Hepatocyte (in vitro differentiated cells): ENCODE data around the gene ZNF500.

ENCODE experiments used
- EZH2 ChIP-seq: fragments of 200-600 bp; sonication (generic); IDR thresholded peaks from 2 replicates; pipeline ENCODE4 v1.6.1; 2016; ENCODE audit warnings: antibody characterized with exemption, mild to moderate bottlenecking, borderline replicate concordance
- EZH2phosphoT487 ChIP-seq: fragments of 200-600 bp; sonication (generic); IDR thresholded peaks from one replicate; pipeline ENCODE4 v1.6.1; 2018; ENCODE audit warnings: antibody characterized with exemption, mild to moderate bottlenecking, low read depth, moderate library complexity; ENCODE audit not compliant: unreplicated experiment, severe bottlenecking
- TF ChIP-seq, protein P1 (sequence below): fragments of 200-600 bp; sonication (generic); IDR thresholded peaks from 2 replicates; pipeline ENCODE4 v1.5.1; 2016; ENCODE audit warnings: antibody characterized with exemption, mild to moderate bottlenecking; ENCODE audit not compliant: poor library complexity

DNA sequence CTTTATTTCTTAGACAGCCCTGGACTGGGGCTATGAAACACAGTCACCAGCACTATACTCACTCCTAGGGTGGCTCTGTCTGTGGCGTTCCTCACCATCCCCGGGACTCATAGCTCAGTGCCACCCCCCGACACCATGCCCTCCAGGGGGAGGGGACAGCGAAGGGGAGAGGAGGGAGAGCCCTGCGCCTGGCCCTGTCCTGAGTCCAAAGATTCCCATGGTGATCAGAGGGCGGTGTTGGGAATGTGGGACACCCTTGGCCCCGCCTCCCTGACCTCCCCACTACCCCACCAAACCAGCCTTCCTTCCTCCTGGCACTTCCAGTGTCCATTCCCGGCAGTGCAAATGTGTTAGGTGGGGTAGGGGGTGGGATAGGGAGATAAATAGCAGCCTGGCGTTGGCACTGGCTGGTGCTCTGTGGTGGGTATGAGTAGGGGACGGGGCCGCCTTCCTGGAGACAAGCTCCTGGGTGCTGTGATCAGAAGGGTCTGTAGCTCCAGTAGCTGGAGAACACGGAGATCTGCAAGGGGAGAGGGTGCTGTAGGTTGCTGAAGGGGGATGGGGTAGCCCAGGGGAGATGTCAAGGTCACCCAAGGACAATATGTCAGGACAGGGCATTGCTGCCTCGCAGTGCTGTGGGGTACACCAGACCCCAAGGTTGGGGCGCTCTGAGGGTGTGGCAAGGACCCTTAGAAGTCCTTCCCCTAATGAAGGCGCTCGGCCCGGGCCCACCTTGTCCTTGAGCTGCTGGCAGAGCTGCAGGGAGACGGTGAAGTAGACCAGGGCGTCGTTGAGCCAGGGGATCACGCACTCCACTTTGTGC is 30.2 kb upstream of the ZNF500 start:
- TF ChIP-seq EZH2 (no peak), EZH2phosphoT487 (no peak)
- TF ChIP-seq, protein P1, sequence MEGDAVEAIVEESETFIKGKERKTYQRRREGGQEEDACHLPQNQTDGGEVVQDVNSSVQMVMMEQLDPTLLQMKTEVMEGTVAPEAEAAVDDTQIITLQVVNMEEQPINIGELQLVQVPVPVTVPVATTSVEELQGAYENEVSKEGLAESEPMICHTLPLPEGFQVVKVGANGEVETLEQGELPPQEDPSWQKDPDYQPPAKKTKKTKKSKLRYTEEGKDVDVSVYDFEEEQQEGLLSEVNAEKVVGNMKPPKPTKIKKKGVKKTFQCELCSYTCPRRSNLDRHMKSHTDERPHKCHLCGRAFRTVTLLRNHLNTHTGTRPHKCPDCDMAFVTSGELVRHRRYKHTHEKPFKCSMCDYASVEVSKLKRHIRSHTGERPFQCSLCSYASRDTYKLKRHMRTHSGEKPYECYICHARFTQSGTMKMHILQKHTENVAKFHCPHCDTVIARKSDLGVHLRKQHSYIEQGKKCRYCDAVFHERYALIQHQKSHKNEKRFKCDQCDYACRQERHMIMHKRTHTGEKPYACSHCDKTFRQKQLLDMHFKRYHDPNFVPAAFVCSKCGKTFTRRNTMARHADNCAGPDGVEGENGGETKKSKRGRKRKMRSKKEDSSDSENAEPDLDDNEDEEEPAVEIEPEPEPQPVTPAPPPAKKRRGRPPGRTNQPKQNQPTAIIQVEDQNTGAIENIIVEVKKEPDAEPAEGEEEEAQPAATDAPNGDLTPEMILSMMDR: no peak
